ENCODE data around the gene USP53. TPM values are rescaled to one million over a fixed set of nuclear protein-coding genes. Genes with fewer than 3 reads are reported as not detected.
A peak's percentile ranks its signal among the peaks of the same experiment; 100 is the strongest.
"Not testable (repeated sequence)": the region's sequence is repeated elsewhere in the genome, so short reads cannot be mapped to it uniquely, and the experiment has no call there.

USP53 gene
- total RNA-seq, 1 donor from 2014 or later = 32.3 TPM

DNA sequence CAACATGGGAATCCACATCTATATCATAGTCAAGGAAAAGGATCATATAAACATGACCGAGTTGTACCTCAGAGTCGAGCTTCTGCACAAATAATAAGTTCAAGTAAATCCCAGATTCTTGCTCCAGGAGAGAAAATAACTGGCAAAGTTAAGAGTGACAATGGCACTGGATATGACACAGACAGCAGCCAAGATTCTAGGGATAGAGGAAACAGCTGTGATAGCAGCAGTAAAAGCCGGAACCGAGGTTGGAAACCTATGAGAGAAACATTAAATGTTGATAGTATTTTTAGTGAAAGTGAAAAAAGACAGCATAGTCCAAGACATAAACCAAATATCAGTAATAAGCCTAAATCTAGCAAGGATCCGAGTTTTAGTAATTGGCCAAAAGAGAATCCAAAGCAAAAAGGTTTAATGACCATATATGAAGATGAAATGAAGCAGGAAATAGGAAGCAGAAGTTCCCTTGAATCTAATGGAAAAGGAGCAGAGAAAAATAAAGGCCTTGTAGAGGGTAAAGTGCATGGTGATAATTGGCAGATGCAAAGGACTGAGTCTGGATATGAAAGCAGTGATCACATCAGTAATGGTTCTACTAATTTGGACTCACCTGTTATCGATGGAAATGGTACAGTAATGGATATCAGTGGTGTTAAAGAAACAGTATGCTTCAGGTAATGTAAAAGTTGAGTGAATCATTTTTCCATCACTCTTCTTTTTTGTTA is 59.0 kb downstream of the USP53 start:
- Histone ChIP-seq H3K9me3 (ENCODE audit: insufficient read depth, low read depth, low read length) (no peaks in the 10 kb centered on the region), H3K9ac (ENCODE audit: low read length) (no peak overlapping the region), H4K20me1 (ENCODE audit: insufficient read depth, low read length) (no peaks in the 10 kb centered on the region), H3K79me2 (ENCODE audit: insufficient read depth, low read length) (no peaks in the 10 kb centered on the region), H3K27ac (ENCODE audit: low read depth, low read length) (no peak overlapping the region), H2AFZ (ENCODE audit: low read depth, low read length) (no peak overlapping the region), H3K4me1 (ENCODE audit: insufficient read depth, low read length) (no peaks in the 10 kb centered on the region), H3K36me3 (ENCODE audit: insufficient read depth, low read length) (no peaks in the 10 kb centered on the region), H3K4me2 (ENCODE audit: low read length) (no peak overlapping the region), H3K4me3 (ENCODE audit: insufficient read depth, low read depth, low read length) (no peak overlapping the region), H3K27me3 (ENCODE audit: insufficient read depth, low read length) (no peaks in the 10 kb centered on the region)
- H3K4me3 Mint-ChIP-seq (ENCODE audit: unreplicated experiment) = no peak overlapping the region
- H3K4me1 Mint-ChIP-seq (ENCODE audit: low read depth, unreplicated experiment) = no peaks in the 10 kb centered on the region
- no peaks in the 10 kb centered on the region for H3K27me3 Mint-ChIP-seq (ENCODE audit: low read depth, unreplicated experiment)
- no peaks in the 10 kb centered on the region for H3K9me3 Mint-ChIP-seq (ENCODE audit: unreplicated experiment)
- no peak overlapping the region for H3K27ac Mint-ChIP-seq (ENCODE audit: unreplicated experiment)
- FAIRE-seq (no peak), DNase-seq (ENCODE audit: low read depth) (no peak)
- peaks cover 10% of the 10 kb centered on the region for H3K36me3 Mint-ChIP-seq (ENCODE audit: low read depth, unreplicated experiment)
- no peak for TF ChIP-seq EZH2 (IDR thresholded peaks at IDR 0.05; ENCODE audit: insufficient read depth, low read length)
- TF ChIP-seq, protein P1, sequence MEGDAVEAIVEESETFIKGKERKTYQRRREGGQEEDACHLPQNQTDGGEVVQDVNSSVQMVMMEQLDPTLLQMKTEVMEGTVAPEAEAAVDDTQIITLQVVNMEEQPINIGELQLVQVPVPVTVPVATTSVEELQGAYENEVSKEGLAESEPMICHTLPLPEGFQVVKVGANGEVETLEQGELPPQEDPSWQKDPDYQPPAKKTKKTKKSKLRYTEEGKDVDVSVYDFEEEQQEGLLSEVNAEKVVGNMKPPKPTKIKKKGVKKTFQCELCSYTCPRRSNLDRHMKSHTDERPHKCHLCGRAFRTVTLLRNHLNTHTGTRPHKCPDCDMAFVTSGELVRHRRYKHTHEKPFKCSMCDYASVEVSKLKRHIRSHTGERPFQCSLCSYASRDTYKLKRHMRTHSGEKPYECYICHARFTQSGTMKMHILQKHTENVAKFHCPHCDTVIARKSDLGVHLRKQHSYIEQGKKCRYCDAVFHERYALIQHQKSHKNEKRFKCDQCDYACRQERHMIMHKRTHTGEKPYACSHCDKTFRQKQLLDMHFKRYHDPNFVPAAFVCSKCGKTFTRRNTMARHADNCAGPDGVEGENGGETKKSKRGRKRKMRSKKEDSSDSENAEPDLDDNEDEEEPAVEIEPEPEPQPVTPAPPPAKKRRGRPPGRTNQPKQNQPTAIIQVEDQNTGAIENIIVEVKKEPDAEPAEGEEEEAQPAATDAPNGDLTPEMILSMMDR (IDR thresholded peaks at IDR 0.05; ENCODE audit: insufficient read depth, low read depth, low read length) = no peak

DNA sequence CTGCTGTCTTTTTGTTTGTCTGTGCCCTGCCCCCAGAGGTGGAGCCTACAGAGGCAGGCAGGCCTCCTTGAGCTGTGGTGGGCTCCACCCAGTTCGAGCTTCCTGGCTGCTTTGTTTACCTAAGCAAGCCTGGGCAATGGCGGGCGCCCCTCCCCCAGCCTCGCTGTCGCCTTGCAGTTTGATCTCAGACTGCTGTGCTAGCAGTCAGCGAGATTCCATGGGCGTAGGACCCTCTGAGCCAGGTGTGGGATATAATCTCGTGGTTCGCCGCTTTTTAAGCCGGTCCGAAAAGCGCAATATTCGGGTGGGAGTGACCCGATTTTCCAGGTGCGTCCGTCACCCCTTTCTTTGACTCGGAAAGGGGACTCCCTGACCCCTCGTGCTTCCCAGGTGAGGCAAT is 67.0 kb downstream of the USP53 start:
- not testable (repeated sequence) for H3K27me3 ChIP-seq (ENCODE audit: insufficient read depth, low read length); H3K36me3 ChIP-seq (ENCODE audit: insufficient read depth, low read length); DNase-seq (ENCODE audit: low read depth); FAIRE-seq; H3K4me2 ChIP-seq (ENCODE audit: low read length); H3K36me3 Mint-ChIP-seq (ENCODE audit: low read depth, unreplicated experiment); H4K20me1 ChIP-seq (ENCODE audit: insufficient read depth, low read length); H3K4me1 ChIP-seq (ENCODE audit: insufficient read depth, low read length); H3K4me1 Mint-ChIP-seq (ENCODE audit: low read depth, unreplicated experiment); H3K27ac ChIP-seq (ENCODE audit: low read depth, low read length); H3K4me3 ChIP-seq (ENCODE audit: insufficient read depth, low read depth, low read length); H3K4me3 Mint-ChIP-seq (ENCODE audit: unreplicated experiment); H3K27me3 Mint-ChIP-seq (ENCODE audit: low read depth, unreplicated experiment); H2AFZ ChIP-seq (ENCODE audit: low read depth, low read length); H3K9me3 ChIP-seq (ENCODE audit: insufficient read depth, low read depth, low read length); H3K9me3 Mint-ChIP-seq (ENCODE audit: unreplicated experiment); H3K27ac Mint-ChIP-seq (ENCODE audit: unreplicated experiment); H3K79me2 ChIP-seq (ENCODE audit: insufficient read depth, low read length); H3K9ac ChIP-seq (ENCODE audit: low read length)

DNA sequence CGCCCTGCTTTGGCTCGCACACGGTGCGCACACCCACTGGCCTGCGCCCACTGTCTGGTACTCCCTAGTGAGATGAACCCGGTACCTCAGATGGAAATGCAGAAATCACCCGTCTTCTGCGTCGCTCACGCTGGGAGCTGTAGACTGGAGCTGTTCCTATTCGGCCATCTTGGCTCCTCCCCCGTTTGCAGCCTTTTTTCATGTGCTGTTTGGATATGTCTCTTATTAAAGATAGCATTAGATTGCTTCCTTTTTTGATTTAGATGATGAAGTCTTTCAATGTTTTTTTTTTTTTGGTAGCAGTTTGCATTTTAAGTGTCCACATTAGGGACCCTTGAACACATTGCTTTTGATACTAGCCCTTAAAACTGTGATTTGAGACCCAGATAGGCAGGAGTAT is 67.4 kb downstream of the USP53 start:
- H3K9ac ChIP-seq (ENCODE audit: low read length); H3K4me1 ChIP-seq (ENCODE audit: insufficient read depth, low read length); H2AFZ ChIP-seq (ENCODE audit: low read depth, low read length); FAIRE-seq; H3K27ac Mint-ChIP-seq (ENCODE audit: unreplicated experiment); H4K20me1 ChIP-seq (ENCODE audit: insufficient read depth, low read length); H3K4me1 Mint-ChIP-seq (ENCODE audit: low read depth, unreplicated experiment); H3K27me3 Mint-ChIP-seq (ENCODE audit: low read depth, unreplicated experiment); H3K9me3 Mint-ChIP-seq (ENCODE audit: unreplicated experiment); DNase-seq (ENCODE audit: low read depth); H3K27ac ChIP-seq (ENCODE audit: low read depth, low read length); H3K9me3 ChIP-seq (ENCODE audit: insufficient read depth, low read depth, low read length); H3K4me2 ChIP-seq (ENCODE audit: low read length); H3K36me3 ChIP-seq (ENCODE audit: insufficient read depth, low read length); H3K79me2 ChIP-seq (ENCODE audit: insufficient read depth, low read length); H3K36me3 Mint-ChIP-seq (ENCODE audit: low read depth, unreplicated experiment); H3K27me3 ChIP-seq (ENCODE audit: insufficient read depth, low read length); H3K4me3 ChIP-seq (ENCODE audit: insufficient read depth, low read depth, low read length): not testable (repeated sequence)
- peak overlapping the region; percentile 8 for H3K4me3 Mint-ChIP-seq (ENCODE audit: unreplicated experiment)
